ENCODE measurements around the gene ZIK1. TPM values are rescaled to one million over a fixed set of nuclear protein-coding genes. Genes with fewer than 3 reads are reported as not detected.

ZIK1 gene
- 1 to 10 TPM in 2 of 3 donors, under 1 TPM in 1; 0.45 to 1.3 (median 1.2) TPM for polyA plus RNA-seq

DNA sequence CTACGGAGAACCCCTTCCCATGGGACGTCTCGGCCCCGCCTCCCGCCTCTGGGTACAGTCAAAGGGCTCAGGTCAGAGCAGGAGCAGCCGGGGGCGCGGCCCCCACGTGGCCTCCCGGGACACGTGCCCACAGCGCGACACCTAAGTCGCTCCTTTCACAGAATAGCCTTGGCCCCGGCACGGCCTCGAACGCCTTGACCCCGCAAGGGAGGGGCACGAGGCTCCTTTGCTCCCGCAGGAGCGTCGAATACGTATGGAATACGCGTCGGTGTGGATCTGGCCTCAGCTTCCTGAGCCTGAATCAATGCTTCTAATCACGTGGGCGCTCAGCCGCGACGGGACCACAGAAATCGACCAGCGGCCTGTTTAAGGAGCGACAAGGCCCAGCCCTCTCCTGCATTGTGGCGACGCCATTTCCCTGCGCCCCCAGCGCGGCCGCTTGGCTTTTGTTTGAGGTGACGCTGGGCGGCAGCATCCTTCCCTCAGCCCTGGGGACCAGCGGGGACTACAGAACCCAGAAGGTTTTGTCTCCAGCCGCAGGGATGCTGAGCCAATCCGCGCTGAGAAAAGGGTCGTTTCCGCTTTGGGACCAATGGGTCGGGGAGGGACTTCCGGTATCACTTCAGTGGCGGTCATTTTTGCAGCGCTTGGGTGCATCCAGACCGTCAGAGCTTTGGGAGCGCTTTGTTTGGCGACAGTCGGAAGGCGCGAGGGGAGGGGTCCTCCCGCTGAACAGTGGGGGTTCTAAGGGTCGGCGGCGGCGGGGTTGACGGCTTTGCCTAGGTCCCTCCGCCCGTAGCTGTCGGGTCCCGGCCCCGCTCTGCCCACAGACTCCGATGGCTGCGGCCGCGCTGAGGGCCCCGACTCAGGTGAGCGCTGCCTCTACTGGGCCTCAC lies at the start of gene ZIK1:
TSS of gene ZIK1 (plus strand) at position 625 of the 896 bp plus-strand sequence. CDS start at position 837, 212 bp downstream.
- H3K27ac ChIP-seq (ENCODE audit: low read depth, low read length): no peak within 1 kb of the TSS
- 1 to 3% (median 1%) methylated on average over 76 of the region's 76 CpGs for WGBS, 3 donors

DNA sequence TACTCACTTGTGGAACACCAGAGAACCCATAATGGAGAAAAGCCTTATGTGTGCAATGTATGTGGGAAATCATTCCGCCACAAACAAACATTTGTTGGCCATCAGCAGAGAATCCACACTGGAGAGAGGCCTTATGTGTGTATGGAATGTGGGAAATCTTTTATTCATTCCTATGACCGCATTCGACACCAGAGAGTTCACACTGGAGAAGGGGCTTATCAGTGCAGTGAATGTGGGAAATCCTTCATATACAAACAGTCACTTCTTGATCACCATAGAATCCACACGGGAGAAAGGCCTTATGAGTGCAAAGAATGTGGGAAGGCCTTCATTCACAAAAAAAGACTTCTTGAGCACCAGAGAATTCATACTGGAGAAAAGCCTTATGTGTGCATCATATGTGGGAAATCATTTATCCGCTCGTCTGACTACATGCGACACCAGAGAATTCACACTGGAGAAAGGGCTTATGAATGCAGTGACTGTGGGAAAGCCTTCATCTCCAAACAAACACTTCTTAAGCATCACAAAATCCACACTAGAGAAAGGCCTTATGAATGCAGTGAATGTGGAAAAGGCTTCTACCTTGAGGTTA lies 45.9 kb upstream of the ZIK1 start:
- no peak overlapping the region for H3K27ac ChIP-seq (ENCODE audit: low read depth, low read length)
- 97 to 99% (median 98%) methylated on average over 7 of the region's 7 CpGs for WGBS, 3 donors

DNA sequence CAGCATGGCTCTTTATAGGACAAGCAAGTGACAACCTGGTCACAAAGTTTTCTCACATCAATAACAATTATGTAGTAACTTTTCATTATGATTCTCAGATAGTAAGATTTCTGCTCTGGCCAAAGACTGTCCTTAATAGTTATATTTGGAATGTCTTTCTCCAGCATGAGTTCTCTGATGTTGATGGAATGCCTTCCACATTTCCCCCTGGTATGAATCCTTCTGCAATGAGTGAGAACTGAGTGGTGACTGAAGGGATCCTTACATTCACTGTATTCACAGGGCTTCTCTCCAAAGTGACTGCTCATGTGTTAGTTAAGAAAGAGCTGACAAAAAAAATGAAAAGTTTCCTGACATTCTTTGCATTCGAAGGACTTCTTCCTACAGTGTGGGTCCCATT lies 37.4 kb upstream of the ZIK1 start:
- H3K27ac ChIP-seq (ENCODE audit: low read depth, low read length): no peak overlapping the region
- 93 to 100% (median 100%) methylated on average over 1 of the region's 1 CpG for WGBS, 3 donors

DNA sequence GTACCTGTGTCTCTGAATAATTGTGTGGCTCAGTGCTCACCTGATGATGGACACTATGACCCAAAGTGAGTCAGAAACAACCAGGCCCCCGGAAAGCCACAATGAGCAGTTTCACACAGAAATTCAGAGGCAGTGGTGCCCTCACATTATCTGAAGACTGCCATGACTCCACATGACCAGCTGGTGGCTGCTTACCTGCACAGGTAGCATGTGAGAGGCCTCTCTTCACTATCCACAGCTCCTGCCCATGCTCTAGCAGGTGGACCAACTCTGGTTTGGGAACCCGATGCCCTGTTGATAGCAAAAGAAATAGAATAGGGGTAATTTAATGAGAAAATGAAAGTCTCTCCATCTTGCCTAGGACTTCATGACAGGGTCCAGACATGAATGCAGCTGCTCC lies 31.5 kb upstream of the ZIK1 start:
- no peak overlapping the region for H3K27ac ChIP-seq (ENCODE audit: low read depth, low read length)
- WGBS, 3 donors: 95 to 98% (median 98%) methylated on average over 2 of the region's 2 CpGs

DNA sequence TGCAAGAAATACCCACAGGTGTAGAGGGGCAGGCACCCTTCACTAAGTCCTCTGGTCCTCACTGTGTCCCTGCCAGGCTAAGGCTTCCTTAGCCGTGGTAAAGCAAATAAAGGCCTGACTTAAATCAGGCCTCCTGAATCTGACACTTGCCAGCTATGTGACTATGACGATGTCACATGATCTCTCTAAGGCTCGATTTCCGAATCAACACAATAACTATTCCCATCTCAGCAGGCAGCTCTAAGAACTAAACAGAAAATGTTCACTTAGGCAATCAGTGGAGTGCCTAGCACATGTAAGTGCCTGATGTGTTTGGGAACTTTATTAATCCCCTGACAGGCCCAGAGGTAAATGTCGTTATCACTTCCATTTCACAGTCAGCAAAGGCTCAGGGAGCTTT lies 26.3 kb upstream of the ZIK1 start:
- WGBS, 3 donors: 66 to 89% (median 86%) methylated on average over 5 of the region's 5 CpGs

DNA sequence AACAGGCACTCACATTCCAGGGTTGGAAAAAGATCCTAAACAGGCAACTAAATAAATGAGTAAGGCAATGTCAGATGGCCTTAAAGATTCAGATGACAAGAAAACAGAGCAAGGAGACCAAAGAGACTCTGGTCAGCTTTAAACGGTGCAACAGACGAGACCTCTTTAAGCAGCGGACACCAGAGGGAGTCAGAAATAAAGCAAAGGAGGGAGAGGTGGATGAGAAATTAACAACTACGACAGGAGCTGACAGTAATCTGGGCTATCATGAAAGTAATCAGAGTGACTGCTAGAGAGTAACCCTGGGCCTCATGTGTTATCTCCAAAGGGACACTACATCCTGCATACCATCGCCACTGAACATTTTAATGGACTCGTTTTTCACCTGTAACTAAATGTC lies 25.4 kb upstream of the ZIK1 start:
- no peak overlapping the region for H3K27ac ChIP-seq (ENCODE audit: low read depth, low read length)
- 31 to 33% (median 33%) methylated on average over 6 of the region's 6 CpGs for WGBS, 3 donors

More for the DNA sequence above, 26.3 kb upstream of the ZIK1 start:
- H3K27ac ChIP-seq (ENCODE audit: low read depth, low read length): no peak overlapping the region

DNA sequence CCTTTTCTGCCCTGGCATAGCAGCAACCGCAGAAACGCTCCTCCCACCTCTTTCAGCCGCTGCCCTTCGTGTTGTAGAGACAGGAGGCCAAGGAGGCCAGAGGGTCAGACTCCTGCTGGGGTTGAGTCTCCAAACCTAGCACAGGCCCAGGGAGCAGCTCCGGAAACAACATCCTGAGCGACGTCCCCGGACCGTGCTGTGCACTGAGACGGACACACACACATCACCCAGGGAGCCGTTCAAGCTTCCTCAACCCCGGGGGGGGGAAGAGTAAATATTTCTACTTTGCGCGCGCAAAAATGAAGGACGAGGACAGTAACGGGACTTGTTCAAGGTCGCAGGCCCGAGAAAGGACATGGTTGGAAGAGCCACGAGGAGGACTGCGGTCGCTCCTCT lies 24.9 kb upstream of the ZIK1 start:
- WGBS, 3 donors: 0 to 1% (median 1%) methylated on average over 22 of the region's 22 CpGs
- H3K27ac ChIP-seq (ENCODE audit: low read depth, low read length): no peak overlapping the region

DNA sequence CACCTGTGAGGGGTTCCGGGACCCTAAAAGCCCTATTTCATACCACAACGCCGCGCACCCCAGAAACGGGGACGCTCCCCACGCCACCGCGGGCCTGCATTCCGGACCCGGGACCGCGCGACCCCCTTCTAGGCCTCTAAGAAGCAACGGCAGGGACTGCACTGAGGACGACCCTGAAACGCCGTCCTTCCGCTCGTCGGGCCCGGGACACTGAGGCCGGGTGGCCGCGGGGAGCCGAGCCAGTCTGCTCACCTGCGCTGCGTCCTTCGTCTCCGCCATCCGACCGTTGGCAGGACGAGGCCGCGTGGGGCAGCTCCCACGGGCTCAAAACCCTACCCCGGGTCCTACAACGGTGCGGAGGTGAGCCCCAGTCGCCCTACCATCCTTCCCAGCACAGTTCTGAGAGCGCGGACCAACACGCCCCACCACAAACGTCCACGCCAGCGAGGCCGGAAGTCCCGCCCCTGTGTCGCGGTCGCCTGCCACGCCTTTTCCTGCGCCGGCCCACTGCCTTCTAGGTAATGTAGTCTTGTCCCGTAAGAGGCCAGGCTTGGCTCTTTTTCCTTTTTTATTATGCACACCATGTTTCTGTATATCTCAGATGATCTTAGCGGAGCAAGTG lies 24.4 kb upstream of the ZIK1 start, which contains the start of gene ZNF550:
TSS of gene ZNF550 (minus strand) at position 460 of the 622 bp plus-strand sequence. CDS start at position 279, 181 bp downstream.
- H3K27ac ChIP-seq (ENCODE audit: low read depth, low read length): no peak within 1 kb of the TSS
- WGBS, 3 donors: 0% methylated on average over 56 of the region's 56 CpGs

DNA sequence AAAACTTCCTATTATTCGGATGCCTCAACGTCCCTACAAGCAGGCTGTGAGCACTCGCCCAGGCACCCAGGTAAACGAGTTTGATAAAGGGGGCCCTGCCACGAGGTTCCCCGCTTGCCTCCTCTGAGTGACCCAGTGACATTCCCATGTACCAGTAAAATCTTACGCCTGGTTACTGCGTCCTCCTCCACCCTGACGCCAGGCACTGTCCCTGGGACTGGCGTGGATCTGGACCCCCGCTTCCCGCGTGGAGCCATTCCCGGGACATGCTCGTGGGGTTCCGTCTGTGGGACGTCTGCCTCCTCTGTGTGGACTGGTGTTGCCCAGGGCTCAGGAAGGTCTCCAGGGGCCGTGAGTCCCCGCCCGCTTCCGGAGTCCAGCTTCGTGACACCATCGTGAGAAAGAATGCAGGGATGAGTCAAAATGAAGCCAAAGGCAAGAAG lies 23.9 kb upstream of the ZIK1 start:
- 15 to 24% (median 18%) methylated on average over 23 of the region's 23 CpGs for WGBS, 3 donors
- H3K27ac ChIP-seq (ENCODE audit: low read depth, low read length): no peak overlapping the region

DNA sequence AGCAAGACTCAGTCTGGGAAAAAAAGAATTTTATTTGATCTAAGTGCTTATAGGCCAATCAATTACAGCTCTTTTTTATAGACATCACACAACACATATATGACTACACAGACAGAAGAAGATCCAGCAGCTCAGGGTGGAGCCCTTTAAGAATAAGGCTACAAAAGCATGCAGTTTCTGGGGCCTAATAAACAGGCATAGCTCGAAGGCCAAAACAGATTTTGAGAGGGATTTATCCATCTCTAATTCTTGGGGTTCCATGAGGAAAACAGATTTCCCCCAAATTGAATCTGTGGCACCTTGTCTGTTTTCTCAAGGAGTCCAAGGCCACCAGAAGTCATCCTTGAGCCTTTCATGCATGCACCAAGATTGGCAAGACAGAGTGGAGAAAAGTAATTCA lies 20.4 kb upstream of the ZIK1 start:
- 57 to 81% (median 58%) methylated on average over 1 of the region's 1 CpG for WGBS, 3 donors
- H3K27ac ChIP-seq (ENCODE audit: low read depth, low read length): no peak overlapping the region

DNA sequence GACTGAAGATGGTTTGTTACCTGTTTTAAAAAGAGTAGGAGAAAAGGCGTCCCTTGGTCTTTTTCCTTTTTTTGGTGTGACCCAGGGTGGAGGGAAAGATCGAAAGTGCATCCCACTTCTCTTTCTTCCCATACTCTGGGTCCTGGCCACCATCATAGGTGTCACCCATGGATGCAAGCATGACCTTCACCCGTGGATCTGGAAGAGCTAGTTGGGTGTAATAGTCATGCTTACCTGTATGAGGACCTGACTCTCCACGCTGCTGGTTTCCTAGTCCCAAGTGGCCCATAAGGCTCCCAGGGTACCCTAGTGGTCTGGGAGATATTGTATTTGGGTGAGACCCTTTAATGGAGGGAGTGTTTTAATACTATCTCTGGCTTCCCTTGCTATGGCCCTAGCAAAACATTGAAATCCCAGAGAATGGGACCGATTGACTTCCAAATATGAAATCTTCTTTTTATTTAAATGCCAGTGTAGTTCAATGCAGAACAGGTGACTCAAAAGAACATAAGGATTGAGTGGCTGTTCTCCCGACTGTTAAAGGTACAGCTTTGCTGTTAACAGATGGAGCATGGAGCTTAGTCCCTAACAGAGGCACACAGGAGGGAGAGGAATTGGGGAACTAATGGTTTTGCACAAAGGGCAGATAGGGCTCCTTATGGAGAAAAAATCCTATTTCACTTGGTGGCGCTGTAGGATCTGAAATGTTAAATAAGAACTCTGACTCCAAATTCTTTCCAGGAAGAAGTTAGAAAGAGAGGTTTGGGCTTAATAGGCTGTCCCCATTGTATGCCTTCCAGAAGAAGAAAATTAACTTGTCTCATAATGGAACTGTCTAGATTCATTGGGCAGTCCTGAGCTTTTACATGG lies 17.3 kb upstream of the ZIK1 start:
- 57 to 60% (median 58%) methylated on average over 7 of the region's 7 CpGs for WGBS, 3 donors

DNA sequence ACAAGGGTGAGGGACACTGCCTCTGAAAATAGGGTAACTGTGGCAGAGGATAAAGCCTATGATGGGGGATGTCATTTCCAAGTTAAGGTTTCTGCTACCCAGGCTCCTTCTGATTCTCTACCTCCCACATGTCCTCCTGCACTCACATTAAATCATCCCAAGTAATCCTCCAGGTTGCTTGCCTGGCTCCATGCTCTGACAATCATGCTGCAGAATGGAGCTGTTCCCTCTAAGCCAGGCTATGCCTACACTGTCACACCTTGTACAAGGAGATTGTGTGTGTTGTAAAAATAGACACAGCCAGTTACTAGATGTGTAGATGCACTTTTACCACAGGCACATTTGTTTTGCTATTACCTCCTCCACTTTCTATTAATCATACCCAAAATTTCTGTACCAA lies 13.2 kb upstream of the ZIK1 start:
- no peak overlapping the region for H3K27ac ChIP-seq (ENCODE audit: low read depth, low read length)

More for the DNA sequence above, 17.3 kb upstream of the ZIK1 start:
- H3K27ac ChIP-seq (ENCODE audit: low read depth, low read length): no peak overlapping the region

DNA sequence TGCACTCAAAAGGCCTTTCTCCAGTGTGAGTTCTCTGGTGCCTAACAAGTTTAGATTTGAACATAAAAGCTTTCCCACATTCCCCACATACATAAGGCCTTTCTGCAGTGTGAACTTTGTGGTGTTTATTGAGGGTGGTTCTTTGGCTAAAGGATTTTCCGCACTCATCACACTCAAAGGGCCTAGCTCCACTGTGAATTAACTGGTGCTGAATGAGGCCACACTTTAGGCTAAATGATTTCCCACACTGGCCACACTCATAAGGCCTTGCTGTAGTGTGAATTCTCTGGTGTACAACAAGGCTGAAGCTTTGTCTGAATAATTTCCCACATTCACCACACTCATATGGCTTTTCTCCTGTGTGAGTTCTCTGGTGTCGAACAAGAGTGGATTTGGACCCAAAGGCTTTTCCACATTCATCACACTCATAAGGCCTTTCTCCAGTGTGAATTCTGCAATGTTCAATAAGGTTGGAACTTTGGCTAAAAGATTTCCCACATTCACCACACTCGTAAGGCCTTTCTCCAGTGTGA lies 11.5 kb upstream of the ZIK1 start:
- H3K27ac ChIP-seq (ENCODE audit: low read depth, low read length): no peak overlapping the region
- 97 to 99% (median 98%) methylated on average over 3 of the region's 3 CpGs for WGBS, 3 donors

DNA sequence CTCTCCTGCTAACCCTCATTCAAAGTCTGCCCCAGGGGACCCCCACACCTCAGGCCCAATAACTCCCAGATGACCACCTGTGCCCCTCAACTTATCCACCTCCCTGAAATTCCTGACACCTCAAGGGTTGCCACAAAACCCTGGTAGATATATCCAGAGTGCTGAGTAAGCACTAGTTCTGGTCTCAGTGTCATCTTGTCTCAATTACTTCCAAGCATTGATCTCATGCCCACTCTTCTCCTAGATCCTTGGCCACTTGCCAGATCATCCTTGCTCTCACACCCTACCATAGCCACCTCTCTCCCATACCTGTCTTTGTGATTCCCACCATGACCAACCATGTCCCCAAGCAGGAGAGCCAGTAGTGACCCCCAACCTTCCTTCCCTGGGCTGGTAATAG lies 7.3 kb upstream of the ZIK1 start:
- H3K27ac ChIP-seq (ENCODE audit: low read depth, low read length): no peak overlapping the region

DNA sequence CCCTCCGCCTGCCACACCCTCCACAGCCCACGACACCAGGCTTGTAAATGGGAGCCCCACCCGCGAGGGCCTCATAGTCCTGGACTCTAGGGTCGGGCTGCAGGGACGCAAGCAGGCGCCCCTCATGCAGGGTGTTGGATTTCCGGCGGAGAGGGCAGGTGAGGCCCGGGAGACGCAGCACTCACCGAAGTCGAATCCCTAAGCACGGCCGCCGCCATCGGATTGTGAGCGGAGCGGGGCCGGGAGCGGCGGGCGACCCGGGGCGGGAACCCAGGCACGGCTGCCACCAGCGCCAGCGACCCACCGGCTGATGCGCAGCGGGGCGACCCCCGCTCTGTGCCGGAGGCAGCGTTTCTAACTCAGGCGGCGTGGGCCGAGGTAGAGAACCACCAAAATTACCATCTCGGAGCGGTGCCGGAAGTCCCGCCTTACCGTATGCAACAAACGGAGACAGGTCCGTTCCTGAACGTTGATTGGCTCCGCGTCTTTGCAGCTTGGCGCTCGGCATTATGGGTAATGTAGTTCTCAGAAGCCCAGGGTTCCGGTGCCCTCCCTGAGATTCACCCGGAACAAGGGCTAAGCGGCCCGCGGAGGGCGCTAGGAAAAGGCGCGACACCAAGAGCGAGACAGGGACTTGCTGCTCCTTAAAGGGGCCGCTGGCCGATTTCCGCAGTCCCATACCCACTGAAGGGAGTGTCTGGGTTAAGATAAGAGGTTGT lies 5.3 kb upstream of the ZIK1 start, which contains the start of gene ZNF416:
TSS of gene ZNF416 (minus strand) at position 425 of the 719 bp plus-strand sequence. CDS start at position 218, 207 bp downstream.
- WGBS, 3 donors: 0 to 1% (median 0%) methylated on average over 51 to 62 of the region's 62 CpGs

DNA sequence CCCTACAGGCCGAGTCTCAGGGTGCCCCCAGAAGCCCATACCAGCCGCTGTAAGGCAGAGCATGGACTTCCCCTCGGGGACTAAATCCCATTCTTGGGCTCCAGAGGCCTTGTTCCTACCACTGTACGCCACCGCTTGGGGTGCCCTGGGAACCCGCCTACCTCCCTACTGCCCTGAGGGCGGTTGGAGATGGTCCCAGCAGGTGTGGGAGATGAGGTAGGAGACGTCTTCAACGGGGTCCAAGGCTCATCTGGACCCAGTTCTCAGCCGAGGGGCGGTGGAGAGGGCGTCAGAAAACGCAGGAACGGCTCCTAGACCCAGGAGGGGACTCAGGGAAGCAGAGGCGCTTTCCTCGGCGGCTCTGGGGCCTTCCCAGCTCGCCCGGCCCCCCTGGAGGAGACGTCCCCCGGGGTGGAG lies 833 bp upstream of the ZIK1 start:
- H3K27ac ChIP-seq (ENCODE audit: low read depth, low read length): no peak overlapping the region
- 29 to 39% (median 39%) methylated on average over 21 of the region's 21 CpGs for WGBS, 3 donors

More for the DNA sequence above, 5.3 kb upstream of the ZIK1 start, which contains the start of gene ZNF416:
- no peak within 1 kb of the TSS for H3K27ac ChIP-seq (ENCODE audit: low read depth, low read length)

DNA sequence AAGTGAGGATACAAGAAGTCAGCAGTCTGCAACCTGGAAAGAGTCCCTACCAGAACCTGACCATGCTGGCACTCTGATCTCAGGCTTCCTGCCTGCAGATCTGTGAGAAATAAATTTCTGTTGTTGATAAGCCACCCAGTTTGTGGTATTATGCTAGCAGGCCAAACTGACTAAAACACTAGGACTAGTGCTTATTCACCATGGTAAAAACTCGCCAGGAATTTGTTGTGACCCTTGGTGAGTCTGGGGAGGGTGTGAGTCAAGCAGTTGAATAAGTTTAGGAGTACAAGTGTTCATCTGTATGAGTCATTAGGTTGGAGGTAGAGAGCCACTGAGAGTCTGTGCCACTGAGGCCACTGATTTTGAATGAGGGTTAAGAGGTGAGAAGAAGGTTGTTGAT lies 3.6 kb downstream of the ZIK1 start:
- WGBS, 3 donors: 90 to 100% (median 96%) methylated on average over 1 of the region's 1 CpG

More for the DNA sequence above, 3.6 kb downstream of the ZIK1 start:
- no peak overlapping the region for H3K27ac ChIP-seq (ENCODE audit: low read depth, low read length)

All from adipose tissue (tissue), 3 donors.